NCI-H1105 (cell line): ENCODE measurements around the gene TOX2.
"Not testable (repeated sequence)": the region's sequence is repeated elsewhere in the genome, so short reads cannot be mapped to it uniquely, and the experiment has no call there.

Experiments
- DNase-seq: peaks from one replicate; lab custom pipeline; 2025; lab: John Stamatoyannopoulos, UW

TOX2 gene

DNA sequence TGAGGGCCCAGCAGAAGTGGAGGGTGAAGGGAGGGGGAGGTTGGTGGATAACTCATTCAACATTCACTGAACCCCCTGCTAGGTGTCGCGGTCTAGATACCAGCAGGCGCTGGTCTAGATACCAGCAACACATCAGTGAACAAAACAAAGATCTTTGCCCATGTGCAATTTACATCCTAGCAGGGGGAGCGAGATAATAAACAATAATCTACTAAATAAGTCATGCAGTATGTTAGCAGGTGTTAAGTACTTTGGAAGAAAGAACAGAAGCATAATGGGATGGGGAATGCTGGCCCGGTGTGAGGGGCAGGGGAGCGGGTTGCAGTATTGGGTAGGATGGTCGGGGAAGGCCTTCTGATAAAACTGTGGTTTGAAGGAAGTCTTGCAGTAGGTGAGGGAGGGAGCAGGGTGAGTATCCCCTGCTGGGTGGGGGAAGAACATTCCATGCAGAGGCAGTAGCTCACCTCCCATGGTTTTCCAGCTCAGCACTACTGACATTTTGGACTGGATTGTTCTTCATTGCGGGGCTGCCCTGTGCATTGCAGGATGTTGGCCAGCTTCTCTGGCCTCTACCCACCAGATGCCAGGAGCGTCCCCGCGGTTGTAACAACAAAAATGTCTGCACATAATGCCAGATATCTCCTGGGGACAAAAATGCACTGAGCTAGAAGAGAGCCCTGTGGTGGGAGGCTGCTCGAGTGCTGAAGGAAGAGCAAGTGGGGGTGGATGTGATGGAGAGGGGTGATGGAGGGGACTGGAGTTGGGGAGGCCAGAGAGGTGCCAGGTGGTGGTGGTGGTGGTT is 117.3 kb downstream of the TOX2 start:
- DNase-seq = no peak

DNA sequence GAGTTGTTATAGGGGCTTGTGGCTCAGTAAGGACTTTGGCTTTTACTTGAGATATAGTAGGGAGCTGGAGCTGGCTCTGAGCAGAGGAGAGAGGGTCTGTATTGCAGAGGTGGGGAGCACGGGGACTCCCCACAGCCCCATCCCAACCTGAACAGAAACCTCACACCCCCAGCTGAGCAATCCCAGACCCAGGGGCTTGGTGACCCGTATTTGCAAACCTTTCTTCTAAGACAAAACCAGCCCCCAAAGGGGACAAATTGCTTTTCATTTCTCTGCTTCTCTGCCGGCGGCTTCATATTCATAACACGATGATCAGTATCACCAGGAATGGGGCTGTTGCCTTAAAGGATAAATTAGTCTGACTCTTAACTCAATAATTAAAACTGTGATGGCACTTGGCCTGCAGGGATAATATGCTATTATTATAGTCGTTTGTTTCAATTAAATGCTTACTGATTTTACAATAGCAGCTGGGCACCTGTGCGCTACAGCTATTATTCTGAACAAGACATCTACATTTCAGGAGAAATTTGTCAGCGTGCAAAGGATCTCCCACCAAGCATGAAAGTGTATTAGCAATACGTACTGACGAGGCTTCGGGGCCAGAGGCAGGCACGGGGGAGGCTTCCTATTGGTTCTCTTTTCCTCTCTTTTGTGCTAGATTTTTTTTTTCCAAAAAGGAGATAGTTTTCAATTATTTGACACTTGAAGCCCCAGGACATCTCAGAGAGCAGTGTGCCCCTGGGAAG is 118.1 kb downstream of the TOX2 start:
- DNase-seq = no peak

DNA sequence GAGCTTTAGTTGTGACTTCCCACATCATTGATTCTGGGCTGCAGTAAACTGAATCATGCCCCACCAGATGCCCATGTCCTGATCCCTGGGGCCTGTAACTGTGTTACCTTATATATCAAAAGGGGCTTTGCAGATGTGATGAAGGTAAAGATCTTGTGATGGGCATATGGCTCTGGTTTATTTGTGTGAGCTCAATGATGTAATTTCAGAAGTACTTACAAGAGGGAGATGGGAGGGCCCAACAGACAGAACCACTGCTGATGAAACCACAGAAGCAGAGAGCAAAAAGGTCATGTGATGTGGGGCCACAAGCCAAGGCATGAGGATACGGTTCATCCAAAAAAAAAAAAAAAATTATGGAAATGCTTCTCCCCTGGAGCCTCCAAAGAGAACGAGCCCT is 118.7 kb downstream of the TOX2 start:
- DNase-seq = no peak

DNA sequence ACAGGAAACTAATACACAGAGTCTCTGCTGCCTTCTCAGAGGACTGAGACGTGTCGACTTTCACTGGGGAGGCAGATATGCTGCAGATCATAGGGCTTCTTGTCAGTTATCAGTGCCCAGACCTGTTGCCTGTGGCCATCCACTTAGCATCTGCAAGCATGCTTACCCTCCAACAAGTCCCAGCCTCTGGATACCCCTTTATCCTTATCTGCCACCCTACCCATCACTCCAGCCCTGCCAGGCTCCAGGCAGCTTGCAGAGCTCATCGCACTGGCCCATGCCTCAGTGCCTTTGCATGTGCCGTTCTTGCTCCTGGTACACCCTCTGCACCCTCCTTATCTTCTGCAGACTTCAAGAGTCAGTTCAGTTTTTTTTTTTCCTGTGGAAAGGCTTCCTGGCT is 119.2 kb downstream of the TOX2 start:
- DNase-seq = no peak

DNA sequence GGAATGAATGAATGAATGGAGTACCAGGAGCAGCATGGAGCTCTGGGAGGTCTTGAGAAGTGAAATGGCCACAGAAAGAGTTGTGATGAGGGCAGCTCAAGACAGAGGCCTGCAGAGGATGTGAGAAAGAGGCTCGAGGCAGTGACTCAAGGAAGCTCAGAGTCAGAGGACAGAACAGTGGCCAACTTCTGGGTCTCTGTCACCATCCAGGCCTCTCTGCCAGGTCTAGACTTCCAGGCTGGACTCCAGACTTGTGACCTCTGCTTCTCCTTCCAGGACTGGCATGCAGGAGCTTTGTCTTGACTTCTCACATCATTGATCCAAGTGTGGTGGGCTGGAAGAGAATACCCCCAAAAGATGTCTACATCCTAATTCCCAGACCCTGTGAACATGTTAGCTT is 119.8 kb downstream of the TOX2 start:
- no peak for DNase-seq

DNA sequence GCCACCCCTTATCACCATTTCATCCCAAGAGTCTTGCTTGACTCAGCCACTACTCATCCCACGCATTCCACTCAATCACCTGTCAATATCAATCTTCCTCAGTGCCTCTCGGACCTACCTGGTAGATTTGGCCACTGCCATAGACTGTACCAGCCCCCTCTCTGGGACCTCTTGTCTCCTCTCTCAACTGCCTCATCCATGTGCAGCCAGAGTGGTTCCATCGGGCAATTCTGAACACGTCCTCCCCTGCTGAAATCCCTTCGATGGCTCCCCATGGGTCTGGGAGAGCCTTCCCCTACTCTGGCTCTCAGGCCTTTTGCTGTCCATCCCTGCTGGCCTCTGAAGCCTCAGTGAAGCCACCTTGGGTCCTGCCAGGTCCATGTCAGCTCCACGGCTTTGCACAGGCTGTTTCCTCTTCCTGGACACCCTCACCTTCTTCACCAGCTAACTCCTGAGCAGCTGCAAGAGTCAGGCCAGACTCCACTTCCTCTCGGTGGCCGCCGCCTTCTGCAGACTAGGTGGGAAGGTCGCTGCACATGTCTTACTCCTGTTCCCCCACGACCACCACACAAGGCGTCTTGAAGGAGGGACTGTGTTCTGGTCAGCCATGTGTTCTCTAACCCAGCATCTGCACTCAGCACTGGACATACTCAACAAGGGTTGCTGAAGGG is 120.4 kb downstream of the TOX2 start:
- no peak for DNase-seq

DNA sequence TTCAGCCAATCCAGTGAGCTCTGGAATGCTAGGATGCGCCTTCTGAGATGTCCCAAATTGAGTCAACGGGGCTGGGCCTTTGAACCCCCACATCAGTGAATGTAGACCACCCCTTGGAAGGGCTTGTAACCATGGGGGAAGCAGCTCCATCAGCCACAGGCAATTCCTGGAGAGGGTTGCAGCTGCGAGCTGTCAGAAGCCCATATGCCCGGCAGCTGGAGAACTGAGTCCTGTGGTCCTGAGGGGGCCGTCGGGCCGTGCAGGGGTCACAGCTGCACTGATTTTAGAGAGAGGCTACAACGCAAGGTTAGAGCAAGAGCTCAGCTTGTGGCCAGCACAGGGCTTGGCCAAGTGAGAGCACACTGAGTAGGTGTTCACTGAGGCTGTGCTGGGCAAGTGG is 121.3 kb downstream of the TOX2 start:
- no peak for DNase-seq

DNA sequence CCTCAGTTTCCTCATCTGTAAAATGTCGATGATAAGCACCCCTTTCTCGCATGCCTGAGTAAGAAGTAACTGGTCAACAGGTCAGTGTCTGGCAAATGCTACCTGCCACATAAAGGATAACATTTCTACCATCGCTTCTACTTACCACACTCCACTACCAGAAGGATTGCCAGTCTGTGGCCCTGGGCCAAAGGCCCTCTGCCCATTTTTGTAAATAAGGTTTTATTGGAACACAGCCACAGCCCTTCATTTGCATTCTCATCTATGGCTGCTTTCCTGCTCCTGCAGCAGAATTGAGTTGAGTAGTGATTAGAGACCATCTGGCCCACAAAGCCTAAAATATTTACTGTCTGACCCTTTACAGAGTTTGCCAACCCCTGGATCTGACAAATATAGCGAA is 121.8 kb downstream of the TOX2 start:
- peak; percentile 44 for DNase-seq

DNA sequence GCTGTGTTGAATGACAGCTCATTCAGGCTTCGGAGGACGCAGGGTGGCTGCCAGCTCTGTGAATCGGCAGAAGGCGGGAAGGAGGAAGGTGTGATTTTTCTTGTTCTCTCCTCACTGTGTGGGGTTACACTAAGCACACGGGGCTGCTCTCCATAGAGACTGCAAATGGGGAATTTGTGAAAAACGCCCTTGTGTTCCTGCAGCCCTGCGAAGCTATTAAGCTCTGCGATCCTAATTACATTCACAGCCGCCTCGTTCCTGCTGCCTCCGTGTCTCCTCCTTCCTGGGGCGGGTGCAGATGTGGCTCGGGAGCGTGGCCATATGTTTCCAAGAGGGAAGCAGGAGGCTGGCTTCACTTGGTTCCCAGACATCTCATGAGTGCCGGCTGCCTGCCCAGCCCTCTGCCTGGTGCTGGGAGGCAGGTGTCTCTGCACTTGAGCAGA is 124.0 kb downstream of the TOX2 start:
- DNase-seq = peak; percentile 74

DNA sequence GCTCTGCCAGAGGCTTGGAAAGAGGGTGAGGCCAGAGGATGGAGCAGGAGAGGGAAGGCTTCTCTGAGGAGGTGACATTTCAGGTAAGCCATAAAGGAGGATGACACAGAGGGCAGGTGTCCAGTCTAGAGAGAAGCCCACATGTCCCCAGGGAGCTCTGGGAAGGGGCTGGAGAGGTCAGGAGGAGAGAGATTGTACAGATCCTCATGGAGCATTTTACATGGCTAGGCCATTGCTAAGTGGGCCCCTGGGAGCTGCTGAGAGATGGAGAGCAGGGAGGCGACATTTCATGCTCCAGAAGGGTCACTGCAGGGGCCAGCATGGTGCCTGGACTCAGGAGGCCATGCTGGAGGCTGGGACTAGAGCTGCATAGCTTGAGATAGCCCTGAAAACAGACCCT is 124.5 kb downstream of the TOX2 start:
- DNase-seq = no peak

DNA sequence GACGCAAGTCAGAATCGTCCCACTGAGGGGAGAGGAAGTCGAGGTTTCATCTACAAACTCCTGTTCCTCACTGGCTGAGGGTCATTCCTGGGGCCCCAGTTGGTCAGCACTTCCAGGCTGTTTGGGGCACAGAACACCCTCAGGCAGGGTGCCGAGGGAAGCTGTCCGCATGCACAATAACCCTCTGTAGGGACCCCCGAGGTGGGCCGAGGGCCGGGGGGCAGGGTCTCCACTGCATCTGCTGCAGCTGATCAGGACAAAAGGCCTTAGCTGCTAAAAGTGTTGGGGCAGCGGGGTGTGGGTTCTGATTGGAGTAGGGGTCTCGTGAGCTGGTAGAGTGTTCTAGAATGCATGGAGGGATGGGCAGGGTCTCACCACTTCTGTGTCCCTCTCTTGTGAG is 125.1 kb downstream of the TOX2 start:
- no peak for DNase-seq

DNA sequence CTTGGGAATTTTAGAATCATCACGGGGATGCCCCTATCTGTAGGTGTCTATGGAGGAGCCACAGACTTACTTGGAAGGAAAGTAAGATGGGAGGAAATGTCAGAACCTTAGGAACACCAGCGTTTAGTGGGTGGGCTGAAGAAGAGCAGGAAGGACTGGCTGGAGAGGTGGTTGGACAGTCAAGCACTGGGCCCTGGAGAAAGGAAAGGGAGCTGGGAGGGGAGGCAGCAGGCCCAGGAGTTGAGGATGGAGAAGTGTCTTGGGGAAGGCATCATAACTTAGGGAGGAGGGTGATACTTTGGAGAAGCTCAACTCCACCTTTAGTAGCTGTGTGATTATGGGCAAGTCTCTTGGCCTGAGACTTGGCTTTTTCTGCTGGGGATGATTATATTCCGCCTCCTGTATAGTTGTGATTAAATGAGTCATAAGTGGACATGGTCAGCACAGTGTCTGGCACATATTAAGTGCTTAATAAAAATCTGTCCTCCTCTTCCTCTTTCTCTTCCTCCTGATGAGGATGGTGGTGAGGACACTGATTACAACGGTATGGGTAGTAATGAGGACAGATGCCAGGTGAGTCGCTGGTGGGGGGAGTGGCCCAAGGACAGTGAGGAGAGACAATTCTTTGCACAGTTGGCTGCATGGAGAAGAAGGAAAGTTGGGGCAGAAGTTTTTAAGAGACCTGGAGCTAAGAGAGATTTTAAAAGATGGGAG is 125.7 kb downstream of the TOX2 start:
- DNase-seq = no peak

DNA sequence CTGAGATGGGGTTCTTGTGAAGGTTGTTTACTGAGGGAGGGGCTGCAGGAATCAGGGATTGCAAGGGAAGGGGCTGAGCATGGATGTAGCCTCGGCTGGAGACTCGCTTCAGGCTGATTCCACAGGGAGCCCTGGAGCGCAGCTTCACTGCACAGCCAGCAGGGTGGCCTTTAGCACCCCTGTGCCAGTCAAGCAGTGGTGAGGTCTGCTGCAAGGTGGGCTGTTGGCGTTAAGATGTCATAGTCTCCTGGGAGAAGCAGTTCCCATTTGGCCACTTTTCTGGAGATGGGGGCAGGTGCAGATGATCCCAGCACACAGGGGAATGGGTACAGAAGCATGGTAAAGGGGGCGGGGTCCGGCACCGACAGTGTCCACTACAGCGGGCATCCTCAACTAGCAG is 126.3 kb downstream of the TOX2 start:
- DNase-seq = no peak

DNA sequence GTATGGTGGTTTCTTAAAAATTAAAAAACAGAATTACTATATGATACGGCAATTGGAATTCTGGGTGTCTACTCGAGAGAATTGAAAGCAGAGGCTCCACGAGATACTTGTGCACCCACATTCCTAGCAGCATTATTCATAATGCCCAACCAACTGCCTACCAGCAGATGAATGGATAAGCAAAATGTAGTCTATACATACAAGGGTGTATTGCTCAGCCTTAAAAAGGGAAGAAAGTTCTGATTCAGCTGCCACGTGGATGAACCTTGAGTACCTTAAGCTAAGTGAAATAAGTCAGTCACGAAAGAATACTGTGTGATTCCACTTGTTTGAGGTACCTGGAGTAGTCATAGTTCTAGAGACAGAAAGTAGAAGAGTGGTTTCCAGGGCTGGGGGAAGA is 130.1 kb downstream of the TOX2 start:
- not testable (repeated sequence) for DNase-seq

DNA sequence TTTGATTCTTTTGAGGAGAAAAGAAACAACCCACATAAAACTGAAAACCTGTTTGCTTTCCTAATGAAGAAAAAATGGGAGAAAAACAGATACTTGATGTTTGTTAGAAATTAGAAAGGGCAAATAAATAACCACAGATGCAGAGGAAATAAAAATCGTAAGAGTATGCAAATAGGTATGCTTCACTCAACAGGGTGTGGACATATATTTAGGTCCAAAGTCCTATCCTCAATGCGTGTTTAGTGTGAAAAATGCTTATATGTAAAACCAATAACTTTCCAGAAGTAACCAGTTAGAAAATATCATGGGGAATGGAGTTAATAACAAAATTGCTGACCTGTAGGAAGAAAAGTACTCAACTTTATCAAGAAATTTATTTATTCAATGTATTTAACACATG is 135.7 kb downstream of the TOX2 start:
- DNase-seq = no peak

DNA sequence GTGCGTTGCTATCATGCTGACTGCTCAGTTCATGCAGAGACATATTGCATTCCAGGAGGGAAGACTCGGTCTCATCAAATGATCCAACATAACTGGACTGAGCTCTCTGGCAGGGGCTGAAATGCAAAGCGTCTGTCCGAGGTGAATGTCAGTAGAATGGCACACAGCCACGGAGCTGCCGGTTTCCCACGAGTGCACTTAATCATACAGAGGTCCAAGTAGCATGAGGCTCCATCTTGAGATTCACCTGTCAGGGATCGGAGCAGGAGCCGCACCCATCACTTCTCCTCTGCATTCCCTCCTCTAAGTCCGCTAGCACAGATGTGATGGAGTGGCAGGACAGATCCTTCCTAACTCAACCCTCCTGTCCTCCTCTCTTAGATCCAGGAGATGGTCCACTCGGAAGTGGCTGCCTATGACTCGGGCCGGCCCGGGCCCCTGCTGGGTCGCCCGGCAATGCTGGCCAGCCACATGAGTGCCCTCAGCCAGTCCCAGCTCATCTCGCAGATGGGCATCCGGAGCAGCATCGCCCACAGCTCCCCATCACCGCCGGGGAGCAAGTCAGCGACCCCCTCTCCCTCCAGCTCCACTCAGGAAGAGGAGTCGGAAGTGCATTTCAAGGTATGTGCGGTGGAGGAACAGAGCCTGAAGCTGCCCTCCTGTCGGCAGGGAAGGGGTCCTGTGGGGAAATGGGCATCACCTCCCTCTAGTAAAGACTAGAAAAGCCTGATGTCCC is 136.4 kb downstream of the TOX2 start:
- DNase-seq = no peak

DNA sequence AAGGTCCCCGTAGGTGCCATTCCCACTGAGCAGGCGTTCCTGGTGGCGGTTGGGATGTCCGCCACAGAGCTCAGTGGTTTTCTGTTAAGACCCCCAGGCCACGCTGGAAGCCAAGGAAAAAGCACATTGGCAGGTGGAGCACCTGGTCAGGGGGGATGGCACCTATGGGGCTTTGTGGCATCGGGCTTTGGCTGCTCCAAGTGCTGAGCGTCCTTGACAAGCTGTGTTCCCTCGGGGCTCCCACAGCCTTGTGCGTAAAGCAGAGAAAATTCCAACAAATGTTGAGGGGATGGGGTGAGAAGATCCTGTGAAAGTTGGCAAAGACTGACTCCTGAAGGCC is 137.0 kb downstream of the TOX2 start:
- no peak for DNase-seq

DNA sequence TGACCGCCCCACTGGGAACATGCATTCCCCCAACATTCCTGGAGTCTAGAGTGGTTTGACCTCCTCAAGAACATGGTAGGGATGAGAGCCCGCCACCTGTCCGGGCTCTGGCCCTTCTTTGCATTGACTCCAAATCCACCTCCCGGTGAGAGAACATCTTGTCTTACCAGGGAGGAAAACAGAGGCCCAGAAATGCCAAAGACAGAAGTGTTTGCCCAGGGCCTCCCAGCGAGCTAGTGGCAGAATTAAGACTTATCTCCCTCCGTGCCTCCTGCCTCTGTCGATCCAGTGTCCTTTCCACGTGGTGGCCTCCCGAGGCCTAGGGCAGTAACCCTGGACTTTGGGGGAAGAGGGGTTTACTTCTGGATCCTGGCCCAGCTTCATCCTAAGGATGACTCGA is 137.5 kb downstream of the TOX2 start:
- no peak for DNase-seq

DNA sequence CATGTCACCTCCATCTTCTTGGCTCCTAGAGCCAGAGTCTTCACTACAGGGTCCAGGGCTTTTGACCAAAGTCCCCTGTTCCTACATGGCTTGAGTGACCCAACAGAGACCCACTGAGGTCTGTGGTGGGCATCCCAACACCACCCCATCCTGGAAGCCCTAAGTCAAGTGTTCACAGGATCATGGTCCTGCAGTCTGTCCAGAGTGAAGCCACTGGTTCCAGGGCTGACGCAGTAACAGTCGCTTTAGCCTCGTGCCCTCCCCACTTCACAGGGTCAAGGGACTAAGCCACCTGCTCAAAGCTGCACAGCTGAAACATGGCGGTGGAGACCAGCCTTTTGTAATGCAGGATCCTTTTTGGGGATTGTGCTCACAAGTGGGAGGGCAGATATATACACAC is 138.4 kb downstream of the TOX2 start:
- no peak for DNase-seq

DNA sequence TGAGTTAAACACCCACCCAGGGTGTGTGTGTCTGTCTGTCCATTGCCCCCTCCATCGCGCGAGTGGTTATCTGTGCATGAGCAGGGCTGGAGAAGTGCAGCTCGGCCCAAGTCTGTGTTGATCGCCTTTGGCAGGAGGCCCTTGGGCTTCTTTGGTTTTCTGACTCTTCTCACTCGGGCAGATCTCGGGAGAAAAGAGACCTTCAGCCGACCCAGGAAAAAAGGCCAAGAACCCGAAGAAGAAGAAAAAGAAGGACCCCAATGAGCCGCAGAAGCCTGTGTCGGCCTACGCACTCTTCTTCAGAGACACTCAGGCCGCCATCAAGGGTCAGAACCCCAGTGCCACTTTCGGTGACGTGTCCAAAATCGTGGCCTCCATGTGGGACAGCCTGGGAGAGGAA is 139.5 kb downstream of the TOX2 start:
- no peak for DNase-seq

DNA sequence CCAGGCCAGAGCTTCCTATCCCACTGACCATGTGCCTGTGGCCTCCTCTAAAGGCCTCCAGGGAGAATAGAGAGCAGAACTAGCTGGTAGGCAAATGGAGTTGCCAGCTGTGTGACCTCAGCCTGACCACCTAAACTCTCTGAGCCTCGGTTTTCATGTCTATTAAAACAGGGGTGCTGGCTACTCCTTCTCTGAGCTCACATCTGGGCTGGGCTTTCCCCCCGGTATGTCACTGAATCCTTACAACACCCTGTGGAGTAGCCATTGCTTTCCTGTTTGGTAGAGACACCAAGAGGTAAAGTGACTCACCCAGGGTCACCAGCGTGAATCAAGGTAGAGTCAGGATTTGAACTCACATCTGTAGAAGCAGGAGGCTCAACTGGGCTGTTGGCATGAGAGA is 140.2 kb downstream of the TOX2 start:
- DNase-seq = no peak
